SK-N-SH (cell line): Measurements from ENCODE around the gene TMTC4. TPM values are rescaled to one million over a fixed set of nuclear protein-coding genes. Genes with fewer than 3 reads are reported as not detected.

ENCODE experiments used
- CTCF ChIA-PET: fragments of 300-600, 350-600 bp; formaldehyde crosslinking; extraction: SDS; loops from one replicate; lab custom pipeline; 2021; lab: Yijun Ruan, JAX
- POLR2A ChIA-PET: fragments of 350-600 bp; sonication (Branson Sonifier 250); formaldehyde crosslinking; extraction: SDS; loops from one replicate; lab custom pipeline; 2020; ENCODE audit warnings: antibody characterized with exemption, inconsistent platforms; lab: Yijun Ruan, JAX
- DNase-seq: peaks from one replicate; pipeline ENCODE4 v3.0.0; 2012
- H2AFZ ChIP-seq: fragments of 200-600 bp; sonication (generic); 2 replicates; pipeline ENCODE4 v1.8.1; 2016; ENCODE audit warnings: antibody characterized with exemption, mild to moderate bottlenecking, low read depth
- H3F3A ChIP-seq: fragments of 200-600 bp; sonication (generic); replicated peaks from 2 replicates; pipeline ENCODE3; 2016; ENCODE audit warnings: antibody characterized with exemption, mild to moderate bottlenecking; ENCODE audit not compliant: insufficient read depth
- H3K27ac ChIP-seq, 2 experiments: fragments of 200-500 bp in 1 of 2; fragments of 200-600 bp in 1 of 2; sonication (Bioruptor generic) in 1 of 2; sonication (generic), shearing (Covaris generic) in 1 of 2; 2 replicates each; pipeline versions ENCODE4 v1.5.1 to v1.6.1; 2014 to 2016; ENCODE audit warnings: low read depth in 2 of 2, inconsistent platforms in 1 of 2, low read length in 1 of 2, mild to moderate bottlenecking in 1 of 2, mixed read lengths in 1 of 2
- H3K27me3 ChIP-seq: fragments of 200-600 bp; sonication (generic), shearing (Covaris generic); 2 replicates; pipeline ENCODE4 v1.6.1; 2016; ENCODE audit warnings: mixed run types; ENCODE audit not compliant: insufficient read depth
- H3K36me3 ChIP-seq, 2 experiments: fragments of 200-500 bp in 1 of 2; fragments of 200-600 bp in 1 of 2; sonication (Bioruptor generic) in 1 of 2; sonication (generic) in 1 of 2; replicated peaks in 1 of 2; 2 replicates each; pipeline versions ENCODE3 to v1.5.1; 2014 to 2016; ENCODE audit warnings: low read length in 1 of 2, mild to moderate bottlenecking in 1 of 2; ENCODE audit not compliant: insufficient read depth in 2 of 2, control insufficient read depth in 1 of 2
- H3K4me1 ChIP-seq, 2 experiments: fragments of 200-500 bp in 1 of 2; fragments of 200-600 bp in 1 of 2; sonication (Bioruptor generic) in 1 of 2; sonication (generic), shearing (Covaris generic) in 1 of 2; 2 replicates each; pipeline versions ENCODE4 v1.5.1 to v1.6.1; 2014 to 2016; ENCODE audit warnings: low read depth in 1 of 2, low read length in 1 of 2, mixed run types in 1 of 2; ENCODE audit not compliant: insufficient read depth in 2 of 2, control insufficient read depth in 1 of 2
- H3K4me2 ChIP-seq: fragments of 200-600 bp; sonication (generic), shearing (Covaris generic); 2 replicates; pipeline ENCODE4 v1.6.1; 2017; ENCODE audit warnings: mixed run types
- H3K4me3 ChIP-seq, 2 experiments: fragments of 200-500 bp in 1 of 2; fragments of 200-600 bp in 1 of 2; sonication (Bioruptor generic) in 1 of 2; sonication (generic), shearing (Covaris generic) in 1 of 2; 2 replicates each; pipeline versions ENCODE4 v1.5.1 to v1.8.1; 2014 to 2016; ENCODE audit warnings: low read depth in 2 of 2, inconsistent platforms in 1 of 2, low read length in 1 of 2, mild to moderate bottlenecking in 1 of 2, mixed read lengths in 1 of 2, moderate library complexity in 1 of 2
- H3K79me2 ChIP-seq: fragments of 200-600 bp; sonication (generic); 2 replicates; pipeline ENCODE4 v1.8.1; 2017; ENCODE audit warnings: mild to moderate bottlenecking; ENCODE audit not compliant: insufficient read depth
- H3K9ac ChIP-seq: fragments of 200-600 bp; sonication (generic); 2 replicates; pipeline ENCODE4 v1.6.1; 2017; ENCODE audit warnings: mixed run types
- H3K9me2 ChIP-seq: fragments of 200-600 bp; sonication (generic); 2 replicates; pipeline ENCODE4 v1.6.1; 2017; ENCODE audit warnings: mixed run types
- H3K9me3 ChIP-seq: fragments of 200-600 bp; sonication (generic); 2 replicates; pipeline ENCODE4 v1.6.1; 2017; ENCODE audit warnings: mixed run types, mild to moderate bottlenecking, moderate library complexity
- H4K20me1 ChIP-seq: fragments of 200-600 bp; sonication (generic); 2 replicates; pipeline ENCODE4 v1.6.1; 2017; ENCODE audit warnings: mild to moderate bottlenecking, mixed run types; ENCODE audit not compliant: insufficient read depth
- EZH2phosphoT487 ChIP-seq: fragments of 200-600 bp; sonication (generic); IDR thresholded peaks from 2 replicates; pipeline ENCODE4 v1.6.1; 2017; ENCODE audit warnings: low read depth, mixed run types, mild to moderate bottlenecking, antibody characterized with exemption, moderate library complexity, borderline replicate concordance
- FOXJ3 ChIP-seq: sonication (generic); formaldehyde crosslinking; IDR thresholded peaks from 2 replicates; pipeline ENCODE4 v1.5.1; 2020; ENCODE audit warnings: mild to moderate bottlenecking, missing genetic modification reagents
- FOXM1 ChIP-seq: IDR thresholded peaks from 2 replicates; pipeline ENCODE4 v1.4.0; 2012; ENCODE audit warnings: low read depth, mild to moderate bottlenecking
- GABPA ChIP-seq: IDR thresholded peaks from 2 replicates; pipeline ENCODE4 v1.4.0; 2012; ENCODE audit warnings: low read depth, mild to moderate bottlenecking
- GATA2 ChIP-seq: sonication (generic); formaldehyde crosslinking; IDR thresholded peaks from 2 replicates; pipeline ENCODE4 v1.5.0; 2020; ENCODE audit warnings: mild to moderate bottlenecking, missing genetic modification reagents
- MXI1 ChIP-seq: IDR thresholded peaks from 2 replicates; pipeline ENCODE4 v1.6.1; 2012; ENCODE audit warnings: mild to moderate bottlenecking, low read depth, low read length, improper control_type of control experiment
- NFIC ChIP-seq: IDR thresholded peaks from 2 replicates; pipeline ENCODE4 v1.4.0; 2012; ENCODE audit warnings: borderline replicate concordance
- NRF1 ChIP-seq: IDR thresholded peaks from 2 replicates; pipeline ENCODE4 v1.6.1; 2012; ENCODE audit warnings: low read depth, mild to moderate bottlenecking, low read length
- RFX5 ChIP-seq: IDR thresholded peaks from 2 replicates; pipeline ENCODE4 v1.6.1; 2012; ENCODE audit warnings: mild to moderate bottlenecking, improper control_type of control experiment, low read length
- SIN3A ChIP-seq: IDR thresholded peaks from 2 replicates; pipeline ENCODE4 v1.6.1; 2012; ENCODE audit warnings: low read depth, mild to moderate bottlenecking, low read length, moderate library complexity, borderline replicate concordance
- TAF1 ChIP-seq: IDR thresholded peaks from 2 replicates; pipeline ENCODE4 v1.6.1; 2012; ENCODE audit warnings: low read depth, mild to moderate bottlenecking, low read length, moderate library complexity, borderline replicate concordance
- TEAD4 ChIP-seq: IDR thresholded peaks from 2 replicates; pipeline ENCODE4 v1.4.0; 2012; ENCODE audit warnings: mild to moderate bottlenecking, borderline replicate concordance; ENCODE audit not compliant: insufficient read depth
- USF1 ChIP-seq: IDR thresholded peaks from 2 replicates; pipeline ENCODE4 v1.4.0; 2012; ENCODE audit warnings: low read depth, borderline replicate concordance
- YY1 ChIP-seq: IDR thresholded peaks from 2 replicates; pipeline ENCODE4 v1.4.0; 2012; ENCODE audit warnings: low read depth, mild to moderate bottlenecking
- WGBS: methylation state at CpG from one replicate; pipeline ENCODE4 v1.1.6; 2017; ENCODE audit warnings: low lambda C conversion rate; 5-methylcytosine and 5-hydroxymethylcytosine counted together
- polyA plus RNA-seq, 3 experiments: library from polyadenylated mRNA; depleted of rRNA; stranded (reverse); fragments of >200 nt; gene quantifications; 2 replicates each; pipeline ENCODE4 v1.2.3, GENCODE V29; 2012
- TF ChIP-seq, protein P1 (sequence below): fragments of 200-600 bp; sonication (generic); IDR thresholded peaks from 2 replicates; pipeline ENCODE4 v1.6.1; 2017; ENCODE audit warnings: antibody characterized with exemption, mild to moderate bottlenecking, moderate library complexity
- TF ChIP-seq, protein P2 (sequence below): fragments of 150-350 bp; IDR thresholded peaks from 2 replicates; pipeline ENCODE4 v1.6.1; 2017; ENCODE audit warnings: antibody characterized with exemption, low read length, low read depth, borderline replicate concordance
- TF ChIP-seq, protein P3 (sequence below): fragments of 150-350 bp; IDR thresholded peaks from 2 replicates; pipeline ENCODE4 v1.6.1; 2016; ENCODE audit warnings: mild to moderate bottlenecking, low read depth, low read length

The TMTC4 gene
- polyA plus RNA-seq, 1 of the 3 experiments (the other 2 are of a cell fraction) = 22.3 TPM

GRCh38 chr13:100648354-100648753 lies 26.2 kb downstream of the TMTC4 start:
- H3K9ac ChIP-seq = no peak overlapping the region
- H3K9me2 ChIP-seq = no peaks in the 10 kb centered on the region
- H3K4me1 ChIP-seq = peaks cover 0 to 9% of the 10 kb centered on the region in 2 experiments; a peak in 1 of 4 replicates
- H3K9me3 ChIP-seq = no peaks in the 10 kb centered on the region
- POLR2A ChIA-PET = no interaction called here
- no peak for DNase-seq
- 96% methylated on average over 4 of the region's 4 CpGs for WGBS
- H2AFZ ChIP-seq = no peak overlapping the region
- no peak overlapping the region for H3K4me2 ChIP-seq
- no peaks in the 10 kb centered on the region for H3F3A ChIP-seq
- CTCF ChIA-PET = interaction anchor here (0.9 kb wide), 1 partner anchor 10 kb away, joined by 3 read pairs; no protein-coding TSS in a partner anchor
- no peaks in the 10 kb centered on the region for H4K20me1 ChIP-seq
- no peaks in the 10 kb centered on the region for H3K27me3 ChIP-seq
- H3K79me2 ChIP-seq = no peaks in the 10 kb centered on the region
- H3K36me3 ChIP-seq = peaks cover 0 to 23% of the 10 kb centered on the region in 2 experiments
- no peak overlapping the region for H3K27ac ChIP-seq
- TF ChIP-seq SIN3A = no peak
- TF ChIP-seq YY1 = no peak
- TF ChIP-seq, protein P1, sequence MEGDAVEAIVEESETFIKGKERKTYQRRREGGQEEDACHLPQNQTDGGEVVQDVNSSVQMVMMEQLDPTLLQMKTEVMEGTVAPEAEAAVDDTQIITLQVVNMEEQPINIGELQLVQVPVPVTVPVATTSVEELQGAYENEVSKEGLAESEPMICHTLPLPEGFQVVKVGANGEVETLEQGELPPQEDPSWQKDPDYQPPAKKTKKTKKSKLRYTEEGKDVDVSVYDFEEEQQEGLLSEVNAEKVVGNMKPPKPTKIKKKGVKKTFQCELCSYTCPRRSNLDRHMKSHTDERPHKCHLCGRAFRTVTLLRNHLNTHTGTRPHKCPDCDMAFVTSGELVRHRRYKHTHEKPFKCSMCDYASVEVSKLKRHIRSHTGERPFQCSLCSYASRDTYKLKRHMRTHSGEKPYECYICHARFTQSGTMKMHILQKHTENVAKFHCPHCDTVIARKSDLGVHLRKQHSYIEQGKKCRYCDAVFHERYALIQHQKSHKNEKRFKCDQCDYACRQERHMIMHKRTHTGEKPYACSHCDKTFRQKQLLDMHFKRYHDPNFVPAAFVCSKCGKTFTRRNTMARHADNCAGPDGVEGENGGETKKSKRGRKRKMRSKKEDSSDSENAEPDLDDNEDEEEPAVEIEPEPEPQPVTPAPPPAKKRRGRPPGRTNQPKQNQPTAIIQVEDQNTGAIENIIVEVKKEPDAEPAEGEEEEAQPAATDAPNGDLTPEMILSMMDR = no peak
- TF ChIP-seq, protein P2, sequence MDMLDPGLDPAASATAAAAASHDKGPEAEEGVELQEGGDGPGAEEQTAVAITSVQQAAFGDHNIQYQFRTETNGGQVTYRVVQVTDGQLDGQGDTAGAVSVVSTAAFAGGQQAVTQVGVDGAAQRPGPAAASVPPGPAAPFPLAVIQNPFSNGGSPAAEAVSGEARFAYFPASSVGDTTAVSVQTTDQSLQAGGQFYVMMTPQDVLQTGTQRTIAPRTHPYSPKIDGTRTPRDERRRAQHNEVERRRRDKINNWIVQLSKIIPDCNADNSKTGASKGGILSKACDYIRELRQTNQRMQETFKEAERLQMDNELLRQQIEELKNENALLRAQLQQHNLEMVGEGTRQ = no peak
- no peak for TF ChIP-seq NRF1
- no peak for TF ChIP-seq FOXJ3 (CRISPR knock-in tag)
- TF ChIP-seq GABPA = no peak
- no peak for TF ChIP-seq TAF1
- no peak for TF ChIP-seq NFIC
- no peak for TF ChIP-seq RFX5
- no peak for TF ChIP-seq GATA2 (CRISPR knock-in tag)
- H3K4me3 ChIP-seq = no peak overlapping the region

DNA sequence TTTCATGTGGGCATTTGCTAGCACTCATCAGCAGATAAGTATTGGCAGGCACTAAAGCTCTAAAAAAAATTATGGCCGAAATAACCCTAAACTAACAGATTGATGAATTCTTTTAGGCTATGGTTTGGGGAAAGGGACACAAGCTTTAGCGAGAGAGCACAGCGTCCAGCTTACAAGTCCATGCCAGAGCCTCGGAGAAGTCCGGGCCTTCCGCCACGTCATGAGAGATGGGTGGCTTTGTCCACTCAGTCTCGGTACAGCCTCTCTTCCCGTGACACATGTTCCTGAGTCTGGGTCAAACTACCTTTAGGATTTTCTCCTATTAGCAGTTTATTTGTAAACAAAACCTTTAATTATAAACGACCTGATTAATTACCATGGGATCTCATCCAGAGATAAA lies 27.7 kb downstream of the TMTC4 start:
- POLR2A ChIA-PET = no interaction called here

More for the DNA sequence above, 27.7 kb downstream of the TMTC4 start:
- H3K9ac ChIP-seq = no peak overlapping the region
- H3K27ac ChIP-seq = no peak overlapping the region
- H3K4me3 ChIP-seq = no peak overlapping the region
- H2AFZ ChIP-seq = no peak overlapping the region
- H3K9me3 ChIP-seq = no peaks in the 10 kb centered on the region
- no peaks in the 10 kb centered on the region for H3K27me3 ChIP-seq
- H3K36me3 ChIP-seq = peaks cover 0 to 22% of the 10 kb centered on the region in 2 experiments
- no peaks in the 10 kb centered on the region for H3F3A ChIP-seq
- H3K79me2 ChIP-seq = no peaks in the 10 kb centered on the region
- no peaks in the 10 kb centered on the region for H3K9me2 ChIP-seq
- TF ChIP-seq USF1 (no peak), FOXM1 (no peak), MXI1 (no peak), EZH2phosphoT487 (no peak), TEAD4 (no peak), NRF1 (no peak)
- TF ChIP-seq, protein P3, sequence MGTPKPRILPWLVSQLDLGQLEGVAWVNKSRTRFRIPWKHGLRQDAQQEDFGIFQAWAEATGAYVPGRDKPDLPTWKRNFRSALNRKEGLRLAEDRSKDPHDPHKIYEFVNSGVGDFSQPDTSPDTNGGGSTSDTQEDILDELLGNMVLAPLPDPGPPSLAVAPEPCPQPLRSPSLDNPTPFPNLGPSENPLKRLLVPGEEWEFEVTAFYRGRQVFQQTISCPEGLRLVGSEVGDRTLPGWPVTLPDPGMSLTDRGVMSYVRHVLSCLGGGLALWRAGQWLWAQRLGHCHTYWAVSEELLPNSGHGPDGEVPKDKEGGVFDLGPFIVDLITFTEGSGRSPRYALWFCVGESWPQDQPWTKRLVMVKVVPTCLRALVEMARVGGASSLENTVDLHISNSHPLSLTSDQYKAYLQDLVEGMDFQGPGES = no peak
- TF ChIP-seq, protein P2 = no peak
- H3K4me2 ChIP-seq = no peak overlapping the region
- WGBS = 95% methylated on average over 10 of the region's 10 CpGs
- no peaks in the 10 kb centered on the region for H4K20me1 ChIP-seq
- peaks cover 0 to 9% of the 10 kb centered on the region in 2 experiments; a peak in 1 of 4 replicates for H3K4me1 ChIP-seq
- no peak for DNase-seq
- CTCF ChIA-PET = interaction anchor here (0.6 to 1.4 kb wide), 3 partner anchors 8 to 481 kb away, joined by 3 to 6 read pairs (median 6); no protein-coding TSS in a partner anchor
